ENCODE measurements around the gene C7orf57. TPM values are rescaled to one million over a fixed set of nuclear protein-coding genes. Genes with fewer than 3 reads are reported as not detected.

The C7orf57 gene
- total RNA-seq, 1 experiment from 2014 or later, result not detected

GRCh38 chr7:48042636-48043035 is 7.3 kb downstream of the C7orf57 start:
- Mint-ChIP-seq H3K27ac (ENCODE audit: unreplicated experiment) (no peak overlapping the region), H3K36me3 (ENCODE audit: insufficient read depth, unreplicated experiment) (no peaks in the 10 kb centered on the region), H3K4me1 (ENCODE audit: low read depth, unreplicated experiment) (no peaks in the 10 kb centered on the region), H3K4me3 (ENCODE audit: unreplicated experiment) (no peak overlapping the region), H3K9me3 (ENCODE audit: unreplicated experiment) (no peaks in the 10 kb centered on the region), H3K27me3 (ENCODE audit: insufficient read depth, unreplicated experiment) (peaks cover 20% of the 10 kb centered on the region)
- TF ChIP-seq CTCF (IDR thresholded peaks at IDR 0.05; ENCODE audit: insufficient read depth in 1 of 2, low read depth in 1 of 2, low read length in 1 of 2, severe bottlenecking in 1 of 2, unreplicated experiment in 1 of 2), result no peak
- DNase-seq, result no peak
- H3K9me3 ChIP-seq, result no peaks in the 10 kb centered on the region
- ChIA-PET POLR2A (no interaction called here), CTCF (no interaction called here)
- no TSS peak for BruUV-seq (replicated peaks)
- intact Hi-C loops (cut with micrococcal nuclease; ENCODE audit: unreplicated experiment), result no loop called here
- no peak overlapping the region for H3K4me3 ChIP-seq (ENCODE audit: low read depth, low read length)
- no peaks in the 10 kb centered on the region for H3K4me1 ChIP-seq
- no peaks in the 10 kb centered on the region for H3K27me3 ChIP-seq (replicated peaks; ENCODE audit: control insufficient read depth, insufficient read depth, low read length)
- H3K36me3 ChIP-seq (ENCODE audit: control insufficient read depth, insufficient read depth, low read length), result no peaks in the 10 kb centered on the region

DNA sequence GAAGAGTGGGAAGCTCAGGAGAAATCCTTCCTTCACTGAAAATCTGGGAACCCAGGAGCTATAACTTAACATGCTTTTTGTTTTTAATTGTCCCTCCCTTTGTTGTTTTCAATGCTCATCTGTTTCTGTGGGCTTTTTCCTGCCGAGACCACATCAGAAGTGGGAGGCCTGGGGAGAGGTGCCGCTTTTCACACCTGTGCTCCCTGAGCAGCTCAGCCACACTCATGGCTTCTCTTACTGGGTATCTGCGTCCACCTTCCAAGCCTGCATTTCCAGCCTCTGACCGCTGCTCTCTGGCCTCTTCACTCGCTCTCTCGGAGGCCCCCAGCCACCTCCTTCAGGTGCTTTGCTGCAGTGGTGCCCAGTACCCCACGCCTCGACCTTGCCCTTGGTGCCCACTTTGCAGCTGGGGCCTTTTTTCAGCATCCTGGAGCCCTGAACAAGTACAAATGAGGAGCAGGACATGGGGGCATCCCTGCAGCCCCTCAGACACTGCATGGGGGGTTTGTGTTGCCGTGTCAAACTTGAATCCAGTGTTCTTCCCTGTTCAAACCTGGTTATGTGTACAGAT is 9.9 kb downstream of the C7orf57 start:
- H3K4me1 Mint-ChIP-seq (ENCODE audit: low read depth, unreplicated experiment), result no peaks in the 10 kb centered on the region
- no TSS peak for BruUV-seq (replicated peaks)
- intact Hi-C loops (cut with micrococcal nuclease; ENCODE audit: unreplicated experiment), result no loop called here
- H3K27ac Mint-ChIP-seq (ENCODE audit: unreplicated experiment), result no peak overlapping the region
- no peak for TF ChIP-seq CTCF (IDR thresholded peaks at IDR 0.05; ENCODE audit: insufficient read depth in 1 of 2, low read depth in 1 of 2, low read length in 1 of 2, severe bottlenecking in 1 of 2, unreplicated experiment in 1 of 2)
- Histone ChIP-seq H3K9me3 (no peaks in the 10 kb centered on the region), H3K36me3 (ENCODE audit: control insufficient read depth, insufficient read depth, low read length) (no peaks in the 10 kb centered on the region), H3K4me1 (no peaks in the 10 kb centered on the region), H3K4me3 (ENCODE audit: low read depth, low read length) (no peak overlapping the region), H3K27me3 (replicated peaks; ENCODE audit: control insufficient read depth, insufficient read depth, low read length) (no peaks in the 10 kb centered on the region)
- POLR2A ChIA-PET, result no interaction called here
- DNase-seq, result no peak
- peaks cover 9% of the 10 kb centered on the region for H3K27me3 Mint-ChIP-seq (ENCODE audit: insufficient read depth, unreplicated experiment)
- no peak overlapping the region for H3K4me3 Mint-ChIP-seq (ENCODE audit: unreplicated experiment)
- CTCF ChIA-PET, result no interaction called here
- no peaks in the 10 kb centered on the region for H3K9me3 Mint-ChIP-seq (ENCODE audit: unreplicated experiment)
- H3K36me3 Mint-ChIP-seq (ENCODE audit: insufficient read depth, unreplicated experiment), result no peaks in the 10 kb centered on the region

DNA sequence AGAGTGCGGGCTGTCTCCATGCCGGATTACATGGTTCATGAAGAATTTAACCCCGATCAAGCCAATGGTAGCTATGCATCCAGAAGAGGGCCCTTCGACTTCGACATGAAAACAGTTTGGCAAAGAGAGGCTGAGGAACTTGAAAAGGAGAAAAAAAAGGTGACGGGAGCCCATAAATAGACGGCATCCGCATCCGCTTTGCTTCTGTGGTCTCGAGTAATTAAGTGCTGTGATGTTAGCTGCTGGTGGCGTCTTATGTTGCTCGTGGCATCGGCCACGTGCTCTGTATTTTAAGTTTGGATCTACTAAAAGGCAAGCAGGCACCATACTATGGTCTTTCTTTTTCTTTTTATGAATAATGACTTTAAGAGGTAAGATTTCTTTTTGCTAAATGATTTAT is 11.1 kb downstream of the C7orf57 start:
- Mint-ChIP-seq H3K27ac (ENCODE audit: unreplicated experiment) (no peak overlapping the region), H3K27me3 (ENCODE audit: insufficient read depth, unreplicated experiment) (peaks cover 8% of the 10 kb centered on the region), H3K9me3 (ENCODE audit: unreplicated experiment) (no peaks in the 10 kb centered on the region), H3K36me3 (ENCODE audit: insufficient read depth, unreplicated experiment) (no peaks in the 10 kb centered on the region), H3K4me3 (ENCODE audit: unreplicated experiment) (no peak overlapping the region), H3K4me1 (ENCODE audit: low read depth, unreplicated experiment) (no peaks in the 10 kb centered on the region)
- H3K9me3 ChIP-seq, result no peaks in the 10 kb centered on the region
- H3K4me1 ChIP-seq, result no peaks in the 10 kb centered on the region
- H3K36me3 ChIP-seq (ENCODE audit: control insufficient read depth, insufficient read depth, low read length), result no peaks in the 10 kb centered on the region
- BruUV-seq (replicated peaks), result no TSS peak
- ChIA-PET POLR2A (no interaction called here), CTCF (no interaction called here)
- intact Hi-C loops (cut with micrococcal nuclease; ENCODE audit: unreplicated experiment), result no loop called here
- no peak for TF ChIP-seq CTCF (IDR thresholded peaks at IDR 0.05; ENCODE audit: insufficient read depth in 1 of 2, low read depth in 1 of 2, low read length in 1 of 2, severe bottlenecking in 1 of 2, unreplicated experiment in 1 of 2)
- DNase-seq, result no peak
- no peak overlapping the region for H3K4me3 ChIP-seq (ENCODE audit: low read depth, low read length)
- no peaks in the 10 kb centered on the region for H3K27me3 ChIP-seq (replicated peaks; ENCODE audit: control insufficient read depth, insufficient read depth, low read length)
